ENCODE results near the gene TTC3. TPM values are rescaled to one million over a fixed set of nuclear protein-coding genes. Genes with fewer than 3 reads are reported as not detected.

TTC3 gene
- total and polyA plus RNA-seq, 8 donors = 103 to 214 (median 191) TPM

GRCh38 chr21:37079211-37079824 is 6.3 kb downstream of the TTC3 start:
- H3K9me3 ChIP-seq = peaks cover 0 to 3% of the 10 kb centered on the region in 2 donors
- TF ChIP-seq CTCF (IDR thresholded peaks at IDR 0.05) = no peak
- intact Hi-C loops (cut with DNase I) = no loop called here
- H3K4me1 ChIP-seq = peaks cover 10 to 11% of the 10 kb centered on the region in 2 donors
- H3K36me3 ChIP-seq = no peaks in the 10 kb centered on the region
- no peak overlapping the region for H3K27ac ChIP-seq
- ATAC-seq (no peak), DNase-seq (no peak)
- no peak overlapping the region for H3K4me3 ChIP-seq
- H3K27me3 ChIP-seq = no peaks in the 10 kb centered on the region

- Histone ChIP-seq H3K27me3 (no peaks in the 10 kb centered on the region), H3K4me3 (no peak overlapping the region), H3K36me3 (no peaks in the 10 kb centered on the region), H3K4me1 (peaks cover 7 to 10% of the 10 kb centered on the region in 2 donors), H3K27ac (no peak overlapping the region), H3K9me3 (peaks cover 0 to 3% of the 10 kb centered on the region in 2 donors)
- TF ChIP-seq CTCF (IDR thresholded peaks at IDR 0.05) = no peak
- DNase-seq (no peak), ATAC-seq (no peak)
- intact Hi-C loops (cut with DNase I) = no loop called here
Measured at GRCh38 chr21:37082375-37082774, 9.3 kb downstream of the TTC3 start.

- no peaks in the 10 kb centered on the region for H3K36me3 ChIP-seq
- no peak for TF ChIP-seq CTCF (IDR thresholded peaks at IDR 0.05)
- no peak overlapping the region for H3K4me3 ChIP-seq
- intact Hi-C loops (cut with DNase I) = no loop called here
- DNase-seq = no peak
- H3K27ac ChIP-seq = no peak overlapping the region
- no peaks in the 10 kb centered on the region for H3K27me3 ChIP-seq
- H3K9me3 ChIP-seq = peaks cover 0 to 3% of the 10 kb centered on the region in 2 donors
- peaks cover 7 to 10% of the 10 kb centered on the region in 2 donors for H3K4me1 ChIP-seq
- ATAC-seq = no peak
Measured at GRCh38 chr21:37082856-37083528, 9.9 kb downstream of the TTC3 start.

- intact Hi-C loops (cut with DNase I) = no loop called here
- ATAC-seq = no peak
Measured at GRCh38 chr21:37085726-37086125, 12.7 kb downstream of the TTC3 start.

More at GRCh38 chr21:37085726-37086125, 12.7 kb downstream of the TTC3 start:
- Histone ChIP-seq H3K9me3 (no peaks in the 10 kb centered on the region), H3K27me3 (no peaks in the 10 kb centered on the region), H3K36me3 (no peaks in the 10 kb centered on the region), H3K4me3 (no peak overlapping the region), H3K27ac (no peak overlapping the region), H3K4me1 (peaks cover 7 to 10% of the 10 kb centered on the region in 2 donors)
- no peak for TF ChIP-seq CTCF (IDR thresholded peaks at IDR 0.05)
- DNase-seq = no peak
